Activated T-cell treated with anti-CD3 and anti-CD28 coated beads, Interleukin-2, amount 50 U/mL, for 4 hours (primary cell): ENCODE results near the gene RAB3C. TPM values are rescaled to one million over a fixed set of nuclear protein-coding genes. Genes with fewer than 3 reads are reported as not detected.

Experiments used
- ATAC-seq, 2 donors: fragments of 200-7000 bp; cut with Tn5 transposase; one replicate each; pipeline ENCODE4 v1.10.0; 2021
- DNase-seq: peaks from one replicate; pipeline ENCODE4 v3.0.0-alpha.2; 2020
- H3K27me3 Mint-ChIP-seq: one replicate; pipeline ENCODE4 v1.8.0; 2021; ENCODE audit warnings: low read depth, mixed read lengths
- H3K36me3 Mint-ChIP-seq: one replicate; pipeline ENCODE4 v1.8.0; 2022; ENCODE audit warnings: mixed read lengths; ENCODE audit not compliant: insufficient read depth
- H3K4me1 Mint-ChIP-seq: one replicate; pipeline ENCODE4 v1.8.0; 2021; ENCODE audit warnings: low read depth, mixed read lengths
- H3K4me3 Mint-ChIP-seq: one replicate; pipeline ENCODE4 v1.8.0; 2021; ENCODE audit warnings: mild to moderate bottlenecking, moderate library complexity, mixed read lengths
- H3K9me3 Mint-ChIP-seq: one replicate; pipeline ENCODE4 v1.8.0; 2021; ENCODE audit warnings: mixed read lengths
- total RNA-seq, 3 donors: library from RNA; stranded (reverse); gene quantifications; one replicate each; pipeline ENCODE4 v1.2.1, GENCODE V29; 2021

RAB3C gene
- total RNA-seq, 3 donors from 2014 or later = not detected

GRCh38 chr5:58842852-58843251 is 260.0 kb downstream of the RAB3C start:
- ATAC-seq (no peak), DNase-seq (no peak)
- Mint-ChIP-seq H3K4me3 (no peak overlapping the region), H3K36me3 (no peaks in the 10 kb centered on the region), H3K27me3 (peaks cover 16% of the 10 kb centered on the region), H3K9me3 (peaks cover 21% of the 10 kb centered on the region), H3K4me1 (no peaks in the 10 kb centered on the region)

DNA sequence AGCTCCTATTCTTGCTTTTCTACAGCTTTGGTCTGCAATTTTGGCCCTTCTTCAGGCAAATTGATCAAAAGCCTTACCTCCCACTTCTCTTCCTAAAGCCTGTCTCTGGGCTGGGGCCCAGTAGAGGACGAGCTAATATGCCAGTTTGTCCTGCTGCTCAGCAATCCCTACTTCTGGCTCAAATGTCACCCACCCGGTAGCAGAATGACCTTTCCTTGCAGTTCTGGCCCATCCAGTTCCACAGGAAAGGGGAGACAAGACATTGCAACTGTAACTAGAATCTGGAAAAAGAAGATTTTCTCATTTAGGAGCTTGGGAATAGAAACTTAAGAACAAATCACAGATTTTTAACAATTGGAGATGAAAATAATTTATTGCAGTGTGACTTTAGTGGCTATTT is 261.5 kb downstream of the RAB3C start:
- Mint-ChIP-seq H3K4me3 (no peak overlapping the region), H3K4me1 (no peaks in the 10 kb centered on the region), H3K27me3 (peaks cover 15% of the 10 kb centered on the region), H3K9me3 (peaks cover 14% of the 10 kb centered on the region), H3K36me3 (no peaks in the 10 kb centered on the region)
- DNase-seq = no peak
- ATAC-seq = no peak

GRCh38 chr5:58847041-58847440 is 264.2 kb downstream of the RAB3C start:
- DNase-seq = no peak
- Mint-ChIP-seq H3K36me3 (no peaks in the 10 kb centered on the region), H3K4me1 (no peaks in the 10 kb centered on the region), H3K9me3 (no peaks in the 10 kb centered on the region), H3K4me3 (no peak overlapping the region), H3K27me3 (peaks cover 16% of the 10 kb centered on the region)
- ATAC-seq = no peak

GRCh38 chr5:58849223-58849622 is 266.3 kb downstream of the RAB3C start:
- ATAC-seq = no peak
- no peaks in the 10 kb centered on the region for H3K36me3 Mint-ChIP-seq
- no peaks in the 10 kb centered on the region for H3K4me1 Mint-ChIP-seq
- DNase-seq = no peak
- H3K27me3 Mint-ChIP-seq = peaks cover 14% of the 10 kb centered on the region
- H3K4me3 Mint-ChIP-seq = no peak overlapping the region
- H3K9me3 Mint-ChIP-seq = no peaks in the 10 kb centered on the region

DNA sequence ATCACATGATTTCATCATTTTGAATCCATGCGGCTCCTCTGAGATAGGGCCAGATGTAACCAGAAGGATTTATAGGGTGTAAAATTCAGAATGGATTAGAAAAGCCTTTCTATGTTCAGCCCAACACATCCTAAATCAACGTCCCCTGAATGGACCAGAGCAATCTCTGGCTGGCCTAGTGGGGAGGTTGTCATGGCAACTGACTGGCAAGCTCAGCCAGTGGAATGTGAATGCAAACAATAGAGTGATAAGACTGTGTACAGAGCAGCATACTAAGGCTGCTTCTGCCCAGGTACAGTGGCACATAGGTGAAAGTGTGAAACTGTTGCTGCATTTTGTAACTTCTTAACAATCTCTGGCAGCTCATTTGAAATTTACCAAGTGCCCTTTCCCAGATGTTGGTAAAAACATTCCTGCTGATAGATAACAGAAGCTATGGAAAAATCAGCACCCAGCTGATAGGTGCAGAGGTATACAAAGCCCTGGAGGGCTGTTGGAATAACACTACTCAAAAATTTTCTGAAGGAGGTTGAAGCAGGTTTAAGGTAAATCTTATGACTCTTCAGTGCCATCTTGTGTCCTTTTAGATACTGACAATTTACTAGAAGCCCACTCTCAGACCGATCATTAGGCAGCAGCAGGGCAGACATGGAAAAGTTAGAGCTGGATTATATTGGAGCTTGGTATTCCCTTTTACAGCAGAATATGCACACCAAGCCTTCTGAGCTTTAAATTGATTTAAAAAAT is 267.2 kb downstream of the RAB3C start:
- Mint-ChIP-seq H3K9me3 (no peaks in the 10 kb centered on the region), H3K4me3 (no peak overlapping the region)
- ATAC-seq = no peak

GRCh38 chr5:58851153-58851552 is 268.3 kb downstream of the RAB3C start:
- Mint-ChIP-seq H3K27me3 (peaks cover 9% of the 10 kb centered on the region), H3K4me3 (no peak overlapping the region)
- no peak for DNase-seq

More for the DNA sequence above, 267.2 kb downstream of the RAB3C start:
- Mint-ChIP-seq H3K27me3 (peaks cover 6% of the 10 kb centered on the region), H3K36me3 (no peaks in the 10 kb centered on the region), H3K4me1 (no peaks in the 10 kb centered on the region)
- DNase-seq = no peak

DNA sequence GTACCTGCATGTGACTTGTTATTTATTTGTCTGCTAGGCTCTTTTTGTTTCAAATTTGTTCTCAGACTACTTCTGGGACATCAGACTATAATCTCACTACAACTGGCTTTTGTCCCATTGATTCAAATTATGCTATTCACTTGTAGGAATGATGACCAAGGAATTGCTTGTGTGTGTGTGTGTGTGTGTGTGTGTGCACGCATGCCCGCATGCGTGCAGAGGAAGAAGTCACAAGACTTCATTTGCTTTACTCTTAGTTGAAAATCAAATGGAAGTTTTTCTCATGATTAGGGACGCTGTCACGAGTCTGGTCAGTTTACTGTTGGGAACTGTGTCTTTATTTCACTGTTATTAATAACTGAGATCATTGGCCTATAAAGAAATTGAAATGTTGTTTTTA is 268.7 kb downstream of the RAB3C start:
- H3K4me3 Mint-ChIP-seq = no peak overlapping the region
- H3K9me3 Mint-ChIP-seq = no peaks in the 10 kb centered on the region
- H3K4me1 Mint-ChIP-seq = no peaks in the 10 kb centered on the region
- H3K27me3 Mint-ChIP-seq = peaks cover 11% of the 10 kb centered on the region
- DNase-seq = no peak
- no peak for ATAC-seq
- H3K36me3 Mint-ChIP-seq = no peaks in the 10 kb centered on the region

More at GRCh38 chr5:58851153-58851552, 268.3 kb downstream of the RAB3C start:
- no peaks in the 10 kb centered on the region for H3K36me3 Mint-ChIP-seq
- no peaks in the 10 kb centered on the region for H3K4me1 Mint-ChIP-seq
- ATAC-seq = no peak
- no peaks in the 10 kb centered on the region for H3K9me3 Mint-ChIP-seq

DNA sequence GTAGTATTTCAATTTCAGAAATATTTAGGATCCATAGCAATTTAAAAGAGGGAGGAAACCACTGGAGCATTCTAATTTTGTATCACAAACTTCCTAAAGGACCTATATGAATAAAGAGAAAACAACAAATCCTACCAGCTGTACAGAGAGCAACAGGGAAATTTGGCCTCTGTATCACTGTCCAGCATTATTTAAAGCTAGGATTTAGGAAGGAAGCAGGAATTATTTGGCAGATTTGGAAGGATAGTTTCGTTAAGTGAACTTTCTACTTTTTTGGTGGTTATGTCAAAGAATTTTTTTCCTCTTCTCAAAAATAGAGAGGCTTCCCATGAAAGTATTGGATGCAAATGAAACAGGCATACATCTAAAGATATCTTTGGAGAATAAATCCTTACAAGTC is 269.7 kb downstream of the RAB3C start:
- Mint-ChIP-seq H3K27me3 (peaks cover 9% of the 10 kb centered on the region), H3K36me3 (no peaks in the 10 kb centered on the region), H3K9me3 (no peaks in the 10 kb centered on the region), H3K4me3 (no peak overlapping the region), H3K4me1 (no peaks in the 10 kb centered on the region)
- DNase-seq (no peak), ATAC-seq (no peak)

GRCh38 chr5:58854441-58854840 is 271.6 kb downstream of the RAB3C start:
- no peak for ATAC-seq
- Mint-ChIP-seq H3K36me3 (no peaks in the 10 kb centered on the region), H3K9me3 (no peaks in the 10 kb centered on the region)

GRCh38 chr5:58855851-58856739 is 273.2 kb downstream of the RAB3C start:
- no peak overlapping the region for H3K4me3 Mint-ChIP-seq
- DNase-seq (no peak), ATAC-seq (no peak)
- no peaks in the 10 kb centered on the region for H3K9me3 Mint-ChIP-seq
- H3K27me3 Mint-ChIP-seq = peaks cover 25% of the 10 kb centered on the region
- no peaks in the 10 kb centered on the region for H3K4me1 Mint-ChIP-seq
- H3K36me3 Mint-ChIP-seq = no peaks in the 10 kb centered on the region

More at GRCh38 chr5:58854441-58854840, 271.6 kb downstream of the RAB3C start:
- Mint-ChIP-seq H3K4me3 (no peak overlapping the region), H3K27me3 (peaks cover 20% of the 10 kb centered on the region), H3K4me1 (no peaks in the 10 kb centered on the region)
- DNase-seq = no peak

- no peak overlapping the region for H3K4me3 Mint-ChIP-seq
- peaks cover 21% of the 10 kb centered on the region for H3K27me3 Mint-ChIP-seq
- DNase-seq (no peak), ATAC-seq (no peak)
- no peaks in the 10 kb centered on the region for H3K4me1 Mint-ChIP-seq
- H3K36me3 Mint-ChIP-seq = no peaks in the 10 kb centered on the region
- no peaks in the 10 kb centered on the region for H3K9me3 Mint-ChIP-seq
These were observed 274.7 kb downstream of the RAB3C start for GRCh38 chr5:58857609-58858008.

GRCh38 chr5:58860680-58861079 is 277.8 kb downstream of the RAB3C start:
- Mint-ChIP-seq H3K27me3 (peaks cover 23% of the 10 kb centered on the region), H3K4me3 (no peak overlapping the region), H3K9me3 (no peaks in the 10 kb centered on the region), H3K36me3 (no peaks in the 10 kb centered on the region), H3K4me1 (no peaks in the 10 kb centered on the region)
- DNase-seq = no peak
- no peak for ATAC-seq

DNA sequence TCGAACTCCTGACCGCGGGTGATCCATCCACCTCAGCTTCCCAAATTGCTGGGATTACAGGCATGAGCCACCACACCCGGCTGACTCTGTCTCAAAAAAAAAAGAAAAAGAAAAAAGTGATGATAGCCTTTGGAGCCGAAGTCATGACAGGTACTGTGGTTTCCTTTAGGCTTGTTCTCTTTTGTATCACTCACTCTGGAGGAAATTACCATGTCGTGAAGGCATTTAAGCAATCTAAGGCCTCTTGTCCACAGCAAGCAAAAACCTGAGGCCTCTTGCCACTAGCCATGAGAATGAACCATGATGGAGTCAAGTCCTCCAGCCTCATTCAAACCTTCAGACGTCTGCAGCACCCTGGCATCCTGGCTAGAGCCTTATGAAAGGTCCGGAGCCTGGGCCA is 286.1 kb downstream of the RAB3C start:
- H3K9me3 Mint-ChIP-seq = no peaks in the 10 kb centered on the region
- DNase-seq (no peak), ATAC-seq (no peak)
- no peaks in the 10 kb centered on the region for H3K4me1 Mint-ChIP-seq
- H3K36me3 Mint-ChIP-seq = no peaks in the 10 kb centered on the region
- H3K27me3 Mint-ChIP-seq = peaks cover 1% of the 10 kb centered on the region
- no peak overlapping the region for H3K4me3 Mint-ChIP-seq

DNA sequence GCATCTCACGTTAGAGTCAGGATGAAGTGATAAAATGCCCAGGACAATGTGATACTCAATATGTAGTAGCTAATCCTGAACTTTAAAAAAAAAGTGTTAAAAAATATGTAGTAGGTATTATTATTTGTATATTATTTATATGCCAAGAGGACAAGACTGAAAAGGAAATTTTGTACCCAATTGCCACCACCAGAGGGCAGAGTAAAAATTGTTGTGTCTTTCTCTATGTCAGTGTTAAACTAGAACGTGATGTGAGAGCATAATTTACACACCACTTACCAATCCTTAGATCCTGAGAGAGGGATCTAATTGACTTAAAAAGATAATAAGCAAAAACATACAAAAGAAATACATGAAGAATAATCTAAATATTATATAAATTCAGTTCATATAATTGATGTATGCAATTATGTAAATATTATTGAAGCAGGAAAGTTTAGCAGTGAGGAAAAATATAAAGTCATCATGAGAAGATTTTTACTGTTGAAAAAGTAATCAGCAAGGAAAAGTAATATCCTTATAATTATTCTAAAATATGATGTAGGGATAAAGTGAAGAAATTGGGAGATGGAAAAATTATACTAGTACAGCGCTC is 288.9 kb downstream of the RAB3C start:
- no peak for ATAC-seq
- Mint-ChIP-seq H3K4me1 (no peaks in the 10 kb centered on the region), H3K4me3 (no peak overlapping the region), H3K27me3 (peaks cover 7% of the 10 kb centered on the region), H3K36me3 (no peaks in the 10 kb centered on the region), H3K9me3 (no peaks in the 10 kb centered on the region)
- no peak for DNase-seq
